ENCODE measurements around the gene DGKI. TPM values are rescaled to one million over a fixed set of nuclear protein-coding genes. Genes with fewer than 3 reads are reported as not detected.

The DGKI gene
- total RNA-seq, 1 experiment from 2014 or later = not detected

- no peak overlapping the region for H3K4me3 ChIP-seq (ENCODE audit: low read depth in 2 of 2, low read length in 2 of 2)
- H3K4me1 ChIP-seq (ENCODE audit: control insufficient read depth, insufficient read depth, low read length) = no peaks in the 10 kb centered on the region
- no peaks in the 10 kb centered on the region; the same call in none of the 2 replicates for H3K27me3 ChIP-seq (ENCODE audit: control insufficient read depth, insufficient read depth, low read length)
- H3K9me3 ChIP-seq (ENCODE audit: control insufficient read depth, insufficient read depth, low read depth, low read length) = no peaks in the 10 kb centered on the region
- in situ Hi-C loops (cut with HindIII; ENCODE audit: low pct_unique_long_range_greater_than_20kb, low sequenced_read_pairs) (no loop called here), intact Hi-C loops (cut with micrococcal nuclease; ENCODE audit: unreplicated experiment) (no loop called here)
- CTCF ChIA-PET = no interaction called here
- POLR2A ChIA-PET = no interaction called here
- BruUV-seq (replicated peaks) = no TSS peak
- no peak overlapping the region for H3K27ac ChIP-seq (ENCODE audit: low read length)
- no peak for DNase-seq (ENCODE audit: low read depth, low spot score)
- ATAC-seq = no peak
- no peaks in the 10 kb centered on the region for H3K36me3 ChIP-seq (ENCODE audit: control insufficient read depth, insufficient read depth, low read length)
- TF ChIP-seq, protein P1, sequence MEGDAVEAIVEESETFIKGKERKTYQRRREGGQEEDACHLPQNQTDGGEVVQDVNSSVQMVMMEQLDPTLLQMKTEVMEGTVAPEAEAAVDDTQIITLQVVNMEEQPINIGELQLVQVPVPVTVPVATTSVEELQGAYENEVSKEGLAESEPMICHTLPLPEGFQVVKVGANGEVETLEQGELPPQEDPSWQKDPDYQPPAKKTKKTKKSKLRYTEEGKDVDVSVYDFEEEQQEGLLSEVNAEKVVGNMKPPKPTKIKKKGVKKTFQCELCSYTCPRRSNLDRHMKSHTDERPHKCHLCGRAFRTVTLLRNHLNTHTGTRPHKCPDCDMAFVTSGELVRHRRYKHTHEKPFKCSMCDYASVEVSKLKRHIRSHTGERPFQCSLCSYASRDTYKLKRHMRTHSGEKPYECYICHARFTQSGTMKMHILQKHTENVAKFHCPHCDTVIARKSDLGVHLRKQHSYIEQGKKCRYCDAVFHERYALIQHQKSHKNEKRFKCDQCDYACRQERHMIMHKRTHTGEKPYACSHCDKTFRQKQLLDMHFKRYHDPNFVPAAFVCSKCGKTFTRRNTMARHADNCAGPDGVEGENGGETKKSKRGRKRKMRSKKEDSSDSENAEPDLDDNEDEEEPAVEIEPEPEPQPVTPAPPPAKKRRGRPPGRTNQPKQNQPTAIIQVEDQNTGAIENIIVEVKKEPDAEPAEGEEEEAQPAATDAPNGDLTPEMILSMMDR (IDR thresholded peaks at IDR 0.05) = no peak
- TF ChIP-seq POLR2AphosphoS5 (IDR thresholded peaks at IDR 0.05; ENCODE audit: low read depth, low read length) (no peak), REST (IDR thresholded peaks at IDR 0.05; ENCODE audit: insufficient read depth in 1 of 2, low read depth in 2 of 2, low read length in 1 of 2) (no peak), SIN3A (IDR thresholded peaks at IDR 0.05; ENCODE audit: borderline replicate concordance, insufficient read depth, low read depth, low read length) (no peak)
Measured at GRCh38 chr7:137818036-137818435, 28.7 kb downstream of the DGKI start.

GRCh38 chr7:137816696-137817320, 30.0 kb downstream of the DGKI start:
- Histone ChIP-seq H3K4me3 (ENCODE audit: low read depth in 2 of 2, low read length in 2 of 2) (no peak overlapping the region), H3K27ac (ENCODE audit: low read length) (no peak overlapping the region), H3K27me3 (ENCODE audit: control insufficient read depth, insufficient read depth, low read length) (peaks cover 3% of the 10 kb centered on the region), H3K9me3 (ENCODE audit: control insufficient read depth, insufficient read depth, low read depth, low read length) (no peaks in the 10 kb centered on the region), H3K4me1 (ENCODE audit: control insufficient read depth, insufficient read depth, low read length) (no peaks in the 10 kb centered on the region), H3K36me3 (ENCODE audit: control insufficient read depth, insufficient read depth, low read length) (no peaks in the 10 kb centered on the region)
- ATAC-seq = no peak
- in situ Hi-C loops (cut with HindIII; ENCODE audit: low pct_unique_long_range_greater_than_20kb, low sequenced_read_pairs) (no loop called here), intact Hi-C loops (cut with micrococcal nuclease; ENCODE audit: unreplicated experiment) (no loop called here)
- ChIA-PET POLR2A (no interaction called here), CTCF (no interaction called here)
- BruUV-seq (replicated peaks) = no TSS peak
- no peak for DNase-seq (ENCODE audit: low read depth, low spot score)
- TF ChIP-seq REST (IDR thresholded peaks at IDR 0.05; ENCODE audit: insufficient read depth in 1 of 2, low read depth in 2 of 2, low read length in 1 of 2) (no peak), POLR2AphosphoS5 (IDR thresholded peaks at IDR 0.05; ENCODE audit: low read depth, low read length) (no peak), SIN3A (IDR thresholded peaks at IDR 0.05; ENCODE audit: borderline replicate concordance, insufficient read depth, low read depth, low read length) (no peak), TCF7L2 (IDR thresholded peaks at IDR 0.05; ENCODE audit: low read depth, low read length) (no peak)
- TF ChIP-seq, protein P1 (IDR thresholded peaks at IDR 0.05) = no peak; the same call in 1 of the 2 replicates
